GM18861 (cell line): ENCODE results near the gene POLR1F.
A peak's percentile ranks its signal among the peaks of the same experiment; 100 is the strongest.
"Not testable (repeated sequence)": the region's sequence is repeated elsewhere in the genome, so short reads cannot be mapped to it uniquely, and the experiment has no call there.

Experiments
- ATAC-seq: cut with Tn5 transposase; IDR thresholded peaks from one replicate; pipeline ENCODE4 v1.9.1; 2021; ENCODE audit not compliant: unreplicated experiment

The POLR1F gene, protein sequence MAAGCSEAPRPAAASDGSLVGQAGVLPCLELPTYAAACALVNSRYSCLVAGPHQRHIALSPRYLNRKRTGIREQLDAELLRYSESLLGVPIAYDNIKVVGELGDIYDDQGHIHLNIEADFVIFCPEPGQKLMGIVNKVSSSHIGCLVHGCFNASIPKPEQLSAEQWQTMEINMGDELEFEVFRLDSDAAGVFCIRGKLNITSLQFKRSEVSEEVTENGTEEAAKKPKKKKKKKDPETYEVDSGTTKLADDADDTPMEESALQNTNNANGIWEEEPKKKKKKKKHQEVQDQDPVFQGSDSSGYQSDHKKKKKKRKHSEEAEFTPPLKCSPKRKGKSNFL

DNA sequence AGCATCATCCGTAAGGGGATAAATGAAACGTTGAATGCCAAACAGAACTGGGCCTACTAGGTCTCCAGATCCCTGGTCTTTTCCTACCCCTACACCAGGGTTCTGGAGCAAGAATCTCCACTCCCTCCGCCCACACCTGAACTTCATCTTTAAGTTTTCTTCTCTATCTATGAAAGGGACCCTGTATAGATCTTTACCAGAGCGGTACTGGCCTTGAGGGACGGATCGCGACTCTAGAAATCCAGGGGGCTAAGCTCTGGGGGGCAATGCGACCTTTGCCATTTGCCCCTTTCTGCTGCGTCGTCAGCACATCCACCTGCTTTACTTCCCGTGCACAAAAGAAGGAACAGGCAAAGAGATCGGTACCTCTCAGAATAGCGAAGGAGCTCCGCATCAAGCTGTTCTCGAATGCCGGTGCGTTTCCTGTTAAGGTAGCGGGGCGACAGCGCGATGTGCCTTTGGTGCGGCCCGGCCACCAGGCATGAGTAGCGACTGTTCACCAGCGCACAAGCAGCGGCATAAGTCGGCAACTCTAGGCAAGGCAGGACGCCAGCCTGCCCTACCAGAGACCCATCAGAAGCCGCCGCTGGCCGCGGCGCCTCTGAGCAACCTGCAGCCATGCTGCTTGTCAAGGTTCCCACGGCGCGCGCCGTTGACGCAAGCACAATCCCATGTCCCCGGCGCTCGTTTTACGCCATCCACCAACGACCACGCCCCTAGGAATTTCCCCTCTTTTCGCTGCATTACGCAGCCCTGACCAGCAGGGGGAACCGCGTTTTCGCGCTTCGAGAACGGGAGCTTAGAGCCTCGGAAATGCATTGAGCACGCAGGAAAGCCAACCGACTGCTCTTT is at the start of gene POLR1F:
TSS of gene POLR1F (minus strand) at position 641 of the 852 bp plus-strand sequence. CDS start at position 620, 21 bp downstream.
- ATAC-seq = peak; percentile 96

DNA sequence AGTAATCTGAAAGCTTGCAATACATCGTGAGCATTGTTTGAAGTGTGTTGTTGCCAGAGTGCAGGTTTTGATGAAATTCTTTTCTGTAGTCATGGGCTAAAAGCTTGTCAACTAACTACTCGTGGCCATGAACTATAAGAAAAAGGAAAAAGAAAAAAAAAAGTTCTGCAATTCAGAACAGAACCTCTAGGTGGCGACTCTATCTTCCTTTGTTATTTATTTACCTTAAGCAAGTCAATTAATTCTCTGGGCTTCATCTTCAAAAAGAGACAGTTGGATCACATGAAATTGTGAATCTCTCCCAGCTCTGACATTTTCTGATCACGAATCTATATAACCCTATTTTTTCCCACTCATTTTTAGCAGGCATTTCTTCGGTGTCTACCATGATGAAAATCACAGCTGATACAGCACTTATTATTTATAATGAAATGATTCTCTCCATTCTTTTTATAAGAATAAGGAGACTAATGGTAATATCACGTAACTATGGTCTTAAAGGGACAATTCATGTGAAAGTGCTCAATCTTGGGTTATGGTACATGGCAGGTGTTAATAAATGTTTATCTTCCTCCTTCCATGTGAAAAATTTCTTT is 45.8 kb upstream of the POLR1F start:
- ATAC-seq = no peak

GRCh38 chr7:19752020-19752419 is 43.2 kb upstream of the POLR1F start:
- ATAC-seq = no peak

DNA sequence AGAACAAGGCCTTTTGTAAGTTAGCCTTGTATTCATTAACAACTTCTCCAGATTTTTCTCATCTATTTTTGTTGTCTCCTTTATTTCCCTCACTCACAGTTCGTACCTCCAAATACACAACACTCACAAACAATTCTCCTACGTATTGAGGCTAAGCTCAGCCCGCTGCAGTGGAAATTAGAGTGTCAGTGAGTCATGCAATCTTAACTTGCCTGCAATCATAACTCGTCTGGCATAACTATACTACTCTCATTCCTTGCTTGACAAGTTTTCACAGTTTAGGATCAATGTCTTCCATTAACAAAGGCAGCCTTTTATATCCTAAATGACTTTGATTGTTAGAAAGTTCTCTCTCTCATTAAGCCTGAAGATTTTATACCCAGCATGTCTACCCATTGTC is 40.8 kb upstream of the POLR1F start:
- no peak for ATAC-seq

GRCh38 chr7:19747740-19748339 is 39.0 kb upstream of the POLR1F start:
- ATAC-seq = peak; percentile 43

- ATAC-seq = no peak
Observed at GRCh38 chr7:19744075-19744474, 35.2 kb upstream of the POLR1F start.

DNA sequence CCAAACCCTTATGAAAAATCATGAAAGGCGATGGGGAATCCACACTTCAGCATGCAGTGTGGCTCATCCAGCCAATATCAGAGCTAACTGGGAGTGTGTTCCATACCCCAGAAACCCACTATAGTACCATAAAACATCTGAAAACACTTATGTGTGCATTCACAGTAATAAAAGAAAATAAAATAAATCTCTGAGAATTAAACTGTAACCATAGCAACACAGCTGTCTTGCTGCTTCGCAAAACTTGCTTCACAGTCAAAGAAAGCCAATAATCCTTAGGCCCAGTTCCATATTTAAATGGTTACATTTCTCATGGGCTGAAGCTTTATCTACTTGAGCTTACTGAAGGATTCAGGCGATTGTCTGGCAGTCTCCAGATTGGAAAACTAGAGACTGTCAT is 19.9 kb upstream of the POLR1F start:
- no peak for ATAC-seq

GRCh38 chr7:19725770-19726169 is 16.9 kb upstream of the POLR1F start:
- ATAC-seq = no peak

DNA sequence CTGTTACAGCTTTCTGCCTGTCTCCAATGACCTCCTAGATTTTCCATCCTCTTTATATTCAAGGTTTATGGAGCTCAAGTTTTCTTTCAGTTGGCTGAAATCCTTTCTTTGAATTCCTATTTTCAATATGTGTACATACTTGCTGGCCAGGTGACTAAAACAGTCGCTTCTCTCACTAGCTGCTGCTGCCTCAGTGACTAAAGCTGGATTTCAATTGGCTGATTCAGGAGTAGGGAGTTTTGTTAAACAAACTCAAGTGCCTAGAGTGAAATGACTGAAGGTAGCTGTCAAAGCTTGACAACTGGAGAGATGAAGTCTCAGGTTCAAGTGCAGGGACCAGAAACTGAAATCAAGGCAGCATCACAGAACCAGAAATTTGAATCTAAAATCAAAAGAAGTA is 6.7 kb upstream of the POLR1F start:
- no peak for ATAC-seq

- no peak for ATAC-seq
Observed at GRCh38 chr7:19713676-19714075, 4.8 kb upstream of the POLR1F start.

DNA sequence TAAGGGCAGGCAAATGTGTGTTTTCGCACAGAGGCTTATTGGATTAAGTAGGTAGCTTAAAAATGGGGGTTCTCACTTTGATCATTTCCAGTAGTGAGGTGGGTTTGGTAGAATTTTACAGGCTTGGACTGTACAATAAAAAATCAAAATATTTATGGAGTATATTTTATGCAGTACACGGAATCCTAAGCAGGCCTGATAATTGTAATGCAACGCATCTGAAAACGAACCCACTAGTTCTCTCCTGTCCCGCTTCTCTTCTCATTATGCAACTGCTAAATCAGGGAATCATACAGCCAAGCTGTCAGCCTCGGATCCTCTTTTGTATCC is 377 bp upstream of the POLR1F start:
- peak; percentile 0 for ATAC-seq

- ATAC-seq = no peak
Observed at GRCh38 chr7:19707240-19707639, 1.6 kb downstream of the POLR1F start.

DNA sequence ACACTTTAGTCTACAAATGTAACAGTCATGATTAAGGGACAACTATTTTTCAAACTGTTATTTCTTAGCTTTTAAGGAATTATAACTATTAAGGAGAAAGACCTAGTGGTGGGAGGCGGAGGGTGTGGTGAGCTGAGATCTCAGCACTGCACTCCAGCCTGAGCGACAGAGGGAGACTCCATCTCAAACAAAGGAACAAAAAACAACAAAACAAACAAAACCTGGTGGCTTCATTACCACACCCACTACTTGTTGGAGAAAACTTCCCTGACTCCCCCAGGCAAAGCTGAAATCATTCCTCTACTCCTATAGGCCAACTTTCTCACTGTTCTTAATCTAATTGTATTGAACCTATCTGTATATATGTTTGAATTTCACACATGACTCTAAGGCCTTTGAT is 3.2 kb downstream of the POLR1F start:
- ATAC-seq = no peak

GRCh38 chr7:19701471-19701870 is 7.4 kb downstream of the POLR1F start:
- ATAC-seq = no peak

DNA sequence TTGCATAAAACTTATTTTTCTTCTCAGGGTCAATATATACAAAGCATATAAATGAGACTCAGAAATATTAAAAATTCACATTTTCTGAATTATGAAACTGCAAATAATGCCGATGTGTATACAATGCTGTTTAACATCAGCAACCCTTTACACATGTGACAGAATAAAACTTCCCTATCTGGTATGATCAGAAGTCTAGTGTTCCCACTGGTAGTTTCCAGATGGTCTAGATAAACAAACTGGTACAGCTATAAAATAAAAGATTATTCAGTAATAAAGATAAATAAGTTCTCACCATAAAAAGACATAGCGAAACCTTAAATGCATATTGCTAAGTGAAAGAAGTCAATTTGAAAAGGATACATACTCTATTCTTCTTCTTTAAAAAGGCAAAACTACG is 7.9 kb downstream of the POLR1F start:
- ATAC-seq = no peak

DNA sequence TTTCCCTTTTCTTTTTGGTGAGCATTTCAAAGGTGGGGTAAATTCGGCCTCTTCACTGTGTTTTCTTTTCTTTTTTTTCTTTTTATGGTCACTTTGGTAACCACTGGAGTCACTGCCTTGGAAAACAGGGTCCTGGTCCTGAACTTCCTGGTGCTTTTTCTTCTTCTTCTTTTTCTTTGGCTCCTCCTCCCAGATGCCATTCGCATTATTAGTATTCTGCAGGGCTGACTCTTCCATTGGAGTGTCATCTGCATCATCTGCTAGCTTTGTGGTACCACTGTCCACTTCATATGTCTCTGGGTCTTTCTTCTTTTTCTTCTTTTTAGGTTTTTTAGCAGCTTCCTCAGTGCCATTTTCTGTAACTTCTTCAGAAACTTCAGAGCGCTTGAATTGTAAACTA is 10.5 kb downstream of the POLR1F start:
- no peak for ATAC-seq

- no peak for ATAC-seq
Observed at GRCh38 chr7:19696926-19697325, 11.9 kb downstream of the POLR1F start.

- no peak for ATAC-seq
Observed at GRCh38 chr7:19692111-19692828, 16.6 kb downstream of the POLR1F start.

GRCh38 chr7:19690736-19691135 is 18.1 kb downstream of the POLR1F start:
- no peak for ATAC-seq

GRCh38 chr7:19689130-19689529 is 19.7 kb downstream of the POLR1F start:
- ATAC-seq = not testable (repeated sequence)

GRCh38 chr7:19681596-19681995 is 27.2 kb downstream of the POLR1F start:
- no peak for ATAC-seq
